HG03139 (cell line): ENCODE measurements around the gene INSC.

ENCODE experiments used
- ATAC-seq: cut with Tn5 transposase; IDR thresholded peaks from one replicate; pipeline ENCODE4 v1.9.1; 2021; ENCODE audit not compliant: unreplicated experiment

The INSC gene

GRCh38 chr11:15108592-15109130 lies 6.1 kb upstream of the INSC start:
- no peak for ATAC-seq

GRCh38 chr11:15109602-15110001 lies 5.1 kb upstream of the INSC start:
- no peak for ATAC-seq

DNA sequence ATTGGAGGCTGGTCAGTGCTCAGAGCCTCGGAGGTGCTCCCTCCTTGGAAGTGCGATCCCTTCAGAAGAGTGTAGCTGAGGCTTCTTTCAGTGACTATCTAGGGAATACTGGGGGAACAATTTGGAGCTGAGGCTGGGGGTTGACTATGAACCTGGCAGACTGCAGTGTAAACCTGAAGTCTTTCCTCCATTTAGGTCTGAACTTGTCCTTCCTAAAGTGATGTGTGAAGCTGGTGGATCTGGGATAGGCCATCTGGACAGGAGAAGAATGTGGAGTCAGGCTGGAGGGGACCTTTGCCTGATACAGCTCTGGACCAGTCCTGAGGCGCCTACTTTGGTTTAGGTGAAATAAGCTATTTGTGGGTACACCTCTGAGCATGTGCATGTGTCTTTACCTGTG lies 3.5 kb upstream of the INSC start:
- ATAC-seq, result no peak

- no peak for ATAC-seq
Measured at GRCh38 chr11:15112131-15112541, 2.6 kb upstream of the INSC start.

GRCh38 chr11:15113381-15113780 lies 1.3 kb upstream of the INSC start:
- peak; percentile 91 for ATAC-seq

DNA sequence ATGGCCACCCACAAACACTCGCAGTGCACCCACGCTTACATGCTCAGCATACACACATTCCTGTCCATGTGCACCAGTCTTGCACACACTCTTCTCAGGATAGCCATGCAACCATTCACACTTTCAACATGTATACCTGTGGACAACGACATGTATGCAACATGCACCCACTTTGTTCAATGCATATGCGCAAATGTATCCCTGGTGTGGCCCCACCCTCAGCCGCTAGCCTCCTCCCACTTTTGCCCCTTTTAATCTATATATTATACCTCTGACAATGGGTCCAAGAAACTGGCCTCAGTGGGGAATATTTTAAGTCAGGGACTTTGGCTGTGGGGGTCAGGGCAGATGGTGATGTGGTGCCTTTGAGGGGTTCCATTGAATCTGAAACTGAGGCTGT lies 963 bp downstream of the INSC start:
- no peak for ATAC-seq

- no peak for ATAC-seq
Measured at GRCh38 chr11:15117751-15118150, 3.0 kb downstream of the INSC start.

DNA sequence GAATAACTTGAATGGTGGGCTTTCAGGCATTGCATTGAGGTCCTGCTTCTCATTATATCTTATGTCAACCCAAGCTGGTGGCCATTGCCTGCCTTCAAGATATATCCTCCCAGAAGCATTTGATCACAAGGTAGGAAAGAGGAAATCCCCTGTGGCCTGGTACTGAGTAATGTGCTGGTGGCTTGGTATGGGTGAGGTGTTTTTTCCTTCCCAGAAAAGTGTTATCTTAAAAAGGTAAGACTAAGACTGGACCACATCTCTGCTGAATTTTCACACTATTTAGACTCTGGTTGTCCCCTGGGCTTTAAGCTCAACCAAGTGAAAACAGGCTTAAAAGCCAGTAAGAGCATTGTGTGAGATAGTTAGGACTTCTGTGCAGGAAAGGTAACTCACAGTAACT lies 3.7 kb downstream of the INSC start:
- no peak for ATAC-seq

GRCh38 chr11:15119352-15119751 lies 4.6 kb downstream of the INSC start:
- no peak for ATAC-seq

GRCh38 chr11:15119826-15120225 lies 5.1 kb downstream of the INSC start:
- ATAC-seq, result no peak

- no peak for ATAC-seq
Measured at GRCh38 chr11:15123849-15124248, 9.1 kb downstream of the INSC start.

DNA sequence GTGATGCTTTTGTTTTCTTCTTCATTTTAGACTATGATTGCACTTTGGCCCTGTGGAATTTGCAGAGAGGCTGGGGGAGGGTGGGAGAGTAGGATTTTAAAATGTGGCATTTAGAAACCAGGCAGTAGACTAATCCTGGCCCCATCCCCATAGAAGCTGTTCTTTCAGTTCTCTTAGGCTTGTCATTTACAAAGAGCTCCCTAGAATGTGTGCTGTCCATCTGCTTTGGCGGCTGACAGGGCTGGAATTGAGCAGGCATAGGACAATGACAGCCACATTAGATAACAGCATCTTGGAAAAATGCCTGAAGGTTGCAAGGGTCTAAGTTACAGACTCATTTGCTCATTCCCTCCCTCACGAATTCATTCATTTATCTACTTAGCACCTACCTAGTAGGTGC lies 9.8 kb downstream of the INSC start:
- ATAC-seq, result no peak

- no peak for ATAC-seq
Measured at GRCh38 chr11:15127341-15127740, 12.6 kb downstream of the INSC start.

DNA sequence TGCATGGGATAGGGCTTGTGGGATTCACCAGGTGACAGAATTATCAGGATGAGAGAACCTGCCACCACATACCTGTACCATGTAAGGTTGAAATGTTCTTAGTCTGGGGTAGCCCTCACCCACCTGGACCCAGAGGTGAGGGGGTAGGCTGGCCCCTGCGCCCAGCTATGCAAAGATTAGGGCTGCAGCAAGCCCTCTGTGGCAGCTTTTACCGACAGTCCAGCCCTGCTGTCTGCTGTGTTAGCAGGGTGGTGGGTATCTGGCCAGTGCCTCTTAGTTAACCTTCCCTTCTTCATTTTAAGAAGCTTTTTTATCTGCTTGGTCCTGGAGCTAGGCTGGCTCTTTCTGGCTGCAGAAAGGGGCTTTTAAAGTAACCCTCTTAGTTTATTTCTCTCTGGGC lies 13.9 kb downstream of the INSC start:
- no peak for ATAC-seq

DNA sequence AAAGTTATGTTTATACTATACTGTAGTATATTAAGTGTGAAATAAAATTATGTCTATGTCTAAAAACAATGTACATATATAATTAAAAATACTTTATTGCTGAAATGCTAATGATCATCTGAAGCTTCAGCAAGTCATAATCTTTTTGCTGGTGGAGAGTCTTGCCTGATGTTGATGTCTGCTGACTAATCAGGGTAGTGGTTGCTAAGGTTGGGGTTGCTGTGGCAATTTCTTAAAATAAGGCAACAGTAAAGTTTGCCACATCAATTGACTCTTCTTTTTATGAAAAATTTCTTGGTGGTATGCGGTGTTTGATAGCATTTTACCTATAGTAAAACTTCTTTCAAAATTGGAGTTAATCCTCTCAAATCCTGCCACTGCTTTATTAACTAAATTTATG lies 21.4 kb downstream of the INSC start:
- no peak for ATAC-seq

DNA sequence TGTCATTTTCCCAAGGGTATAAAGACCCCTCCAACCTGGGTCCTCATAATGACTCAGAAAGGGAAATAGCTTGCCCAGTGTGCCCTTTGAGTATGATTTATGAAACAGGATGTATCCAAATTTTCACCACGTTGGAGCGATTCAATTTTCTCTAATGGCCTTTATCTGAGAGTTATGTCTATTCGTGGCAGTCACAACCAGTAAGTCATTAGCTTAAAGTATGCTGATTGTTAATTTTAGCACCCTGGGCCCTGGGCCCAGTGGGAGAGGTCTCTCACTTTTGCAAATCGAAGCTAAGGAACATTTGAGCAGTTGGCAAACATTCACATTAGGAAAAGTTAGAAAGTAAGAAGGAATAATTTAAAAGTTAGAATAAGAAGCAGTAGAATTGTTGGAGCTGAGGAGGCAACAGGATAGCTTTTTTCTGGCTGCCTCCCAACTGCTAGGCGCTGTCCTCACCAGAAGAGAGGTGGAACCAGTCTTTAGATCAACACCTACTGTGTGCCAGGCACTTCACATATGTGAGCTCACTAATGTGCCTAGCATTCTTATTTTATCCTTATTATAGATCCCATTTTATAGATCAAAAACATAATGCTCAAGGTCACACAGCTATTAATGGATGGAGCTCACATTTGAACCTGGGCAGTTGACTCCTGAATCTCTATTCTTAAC lies 24.5 kb downstream of the INSC start:
- ATAC-seq, result no peak

GRCh38 chr11:15139958-15140659 lies 25.4 kb downstream of the INSC start:
- ATAC-seq, result no peak

DNA sequence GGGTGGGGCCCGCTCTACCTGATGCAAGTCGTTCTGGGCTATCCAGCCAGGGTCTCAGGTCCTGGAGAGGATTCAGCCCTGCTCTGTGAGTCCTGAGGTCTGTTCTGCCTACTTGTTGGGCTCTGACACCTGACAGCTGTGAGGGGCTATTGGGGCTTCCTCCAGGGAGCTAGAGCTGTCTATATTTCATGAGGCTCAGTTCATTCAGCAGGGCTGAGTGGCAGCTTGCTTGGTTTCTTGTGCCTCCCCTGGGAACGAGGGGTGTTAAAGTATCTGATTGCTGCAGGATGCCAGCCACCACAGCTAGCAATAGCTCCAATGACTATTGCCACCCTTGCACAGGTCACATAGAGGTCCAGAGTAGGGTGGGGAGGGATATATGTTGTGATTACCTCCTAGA lies 26.7 kb downstream of the INSC start:
- no peak for ATAC-seq

DNA sequence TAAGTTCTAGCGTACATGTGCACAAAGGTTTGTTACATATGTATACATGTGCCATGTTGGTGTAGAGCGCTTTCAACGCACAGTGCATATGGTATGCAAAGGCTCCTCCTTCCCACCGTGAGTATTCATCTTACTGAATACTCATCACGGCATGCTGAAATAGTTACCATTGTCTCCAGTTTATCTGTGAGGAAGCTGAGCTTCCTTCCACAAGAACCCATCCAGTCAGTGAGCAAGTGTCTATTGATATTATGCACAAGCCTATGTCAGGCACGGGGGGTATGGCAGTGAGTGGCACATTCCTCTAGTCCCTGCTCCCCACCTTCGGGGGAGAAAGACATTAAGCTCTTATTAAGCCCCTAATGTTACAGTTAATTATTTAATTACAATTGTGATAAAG lies 28.1 kb downstream of the INSC start:
- no peak for ATAC-seq

- no peak for ATAC-seq
Measured at GRCh38 chr11:15143855-15144254, 29.1 kb downstream of the INSC start.

DNA sequence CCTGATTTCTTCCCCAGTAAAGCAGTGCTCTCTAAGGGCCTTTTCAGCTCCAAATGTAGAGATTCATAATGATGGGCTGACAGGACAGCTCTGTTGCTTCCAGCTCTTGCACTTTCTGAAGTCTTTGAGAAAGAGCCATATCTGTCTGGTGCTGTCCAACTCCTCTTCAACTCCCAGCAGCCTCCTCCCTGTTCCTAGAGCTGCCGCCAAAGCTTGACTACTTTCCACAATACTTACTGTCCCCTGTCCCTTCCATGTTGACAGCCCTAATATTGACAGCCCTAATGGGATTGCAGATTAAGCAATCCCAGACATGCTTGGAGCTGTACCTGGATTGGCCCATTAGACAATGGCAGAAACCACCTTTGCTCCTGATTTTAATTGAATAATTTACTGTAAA lies 29.6 kb downstream of the INSC start:
- no peak for ATAC-seq

GRCh38 chr11:15145151-15145550 lies 30.4 kb downstream of the INSC start:
- ATAC-seq, result no peak

GRCh38 chr11:15145615-15146014 lies 30.9 kb downstream of the INSC start:
- no peak for ATAC-seq
